GM12872 (cell line): Measurements from ENCODE around the gene RNF130.

ENCODE experiments used
- TF ChIP-seq, protein P1 (sequence below): IDR thresholded peaks from 3 replicates; pipeline ENCODE4 v1.5.1; 2011; ENCODE audit warnings: low read depth, mild to moderate bottlenecking, low read length, moderate library complexity; ENCODE audit not compliant: insufficient read depth

Gene RNF130

DNA sequence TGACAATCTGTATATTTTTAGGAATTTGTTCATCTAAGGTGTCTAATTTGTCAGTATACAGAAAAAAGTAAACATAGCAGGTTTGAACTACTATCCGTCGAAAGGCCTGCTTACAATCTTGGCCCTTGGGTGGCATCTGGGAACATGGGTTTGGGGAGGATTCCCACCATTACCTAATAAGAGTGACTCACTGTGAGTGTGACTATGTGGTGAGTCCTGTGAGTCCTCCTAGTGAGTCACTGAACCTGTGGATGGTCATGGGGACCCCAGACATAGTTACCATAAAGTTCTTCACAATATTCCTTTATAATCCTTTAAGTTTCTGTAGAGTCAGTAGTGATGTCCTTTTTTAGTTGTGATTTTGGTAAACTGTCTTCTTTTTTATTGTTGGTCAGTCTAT is 37.0 kb downstream of the RNF130 start:
- TF ChIP-seq, protein P1, sequence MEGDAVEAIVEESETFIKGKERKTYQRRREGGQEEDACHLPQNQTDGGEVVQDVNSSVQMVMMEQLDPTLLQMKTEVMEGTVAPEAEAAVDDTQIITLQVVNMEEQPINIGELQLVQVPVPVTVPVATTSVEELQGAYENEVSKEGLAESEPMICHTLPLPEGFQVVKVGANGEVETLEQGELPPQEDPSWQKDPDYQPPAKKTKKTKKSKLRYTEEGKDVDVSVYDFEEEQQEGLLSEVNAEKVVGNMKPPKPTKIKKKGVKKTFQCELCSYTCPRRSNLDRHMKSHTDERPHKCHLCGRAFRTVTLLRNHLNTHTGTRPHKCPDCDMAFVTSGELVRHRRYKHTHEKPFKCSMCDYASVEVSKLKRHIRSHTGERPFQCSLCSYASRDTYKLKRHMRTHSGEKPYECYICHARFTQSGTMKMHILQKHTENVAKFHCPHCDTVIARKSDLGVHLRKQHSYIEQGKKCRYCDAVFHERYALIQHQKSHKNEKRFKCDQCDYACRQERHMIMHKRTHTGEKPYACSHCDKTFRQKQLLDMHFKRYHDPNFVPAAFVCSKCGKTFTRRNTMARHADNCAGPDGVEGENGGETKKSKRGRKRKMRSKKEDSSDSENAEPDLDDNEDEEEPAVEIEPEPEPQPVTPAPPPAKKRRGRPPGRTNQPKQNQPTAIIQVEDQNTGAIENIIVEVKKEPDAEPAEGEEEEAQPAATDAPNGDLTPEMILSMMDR = no peak

DNA sequence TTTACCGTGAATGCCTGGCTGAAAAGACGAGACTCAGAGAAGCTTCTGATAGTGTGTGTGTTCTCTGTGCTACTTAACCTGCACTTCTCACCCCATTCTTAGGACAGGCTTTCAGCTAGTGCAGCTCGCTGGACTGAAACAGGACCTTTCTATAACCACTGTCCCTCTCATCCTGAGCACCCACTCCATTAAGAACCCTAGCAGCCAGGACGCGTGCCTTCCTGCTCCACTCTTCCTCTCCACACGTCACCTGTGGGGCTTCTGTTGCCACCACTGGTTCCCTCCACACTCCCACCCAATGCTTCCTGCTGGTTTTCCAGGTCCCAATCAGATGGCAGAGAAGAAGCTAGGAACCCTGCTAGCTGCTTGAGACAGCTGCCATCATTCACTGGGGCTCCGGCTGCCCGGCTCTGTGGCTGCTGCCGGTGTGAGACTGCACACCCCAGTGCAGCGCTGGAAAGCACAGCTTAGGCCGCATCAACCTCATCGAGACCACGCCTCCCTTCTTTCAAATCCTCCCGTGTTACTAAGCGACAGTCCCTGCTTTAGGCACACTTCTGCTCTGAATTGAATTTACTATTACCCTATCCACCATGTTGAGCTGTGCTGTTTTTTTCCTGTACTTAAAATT is 44.0 kb downstream of the RNF130 start:
- TF ChIP-seq, protein P1 = no peak

DNA sequence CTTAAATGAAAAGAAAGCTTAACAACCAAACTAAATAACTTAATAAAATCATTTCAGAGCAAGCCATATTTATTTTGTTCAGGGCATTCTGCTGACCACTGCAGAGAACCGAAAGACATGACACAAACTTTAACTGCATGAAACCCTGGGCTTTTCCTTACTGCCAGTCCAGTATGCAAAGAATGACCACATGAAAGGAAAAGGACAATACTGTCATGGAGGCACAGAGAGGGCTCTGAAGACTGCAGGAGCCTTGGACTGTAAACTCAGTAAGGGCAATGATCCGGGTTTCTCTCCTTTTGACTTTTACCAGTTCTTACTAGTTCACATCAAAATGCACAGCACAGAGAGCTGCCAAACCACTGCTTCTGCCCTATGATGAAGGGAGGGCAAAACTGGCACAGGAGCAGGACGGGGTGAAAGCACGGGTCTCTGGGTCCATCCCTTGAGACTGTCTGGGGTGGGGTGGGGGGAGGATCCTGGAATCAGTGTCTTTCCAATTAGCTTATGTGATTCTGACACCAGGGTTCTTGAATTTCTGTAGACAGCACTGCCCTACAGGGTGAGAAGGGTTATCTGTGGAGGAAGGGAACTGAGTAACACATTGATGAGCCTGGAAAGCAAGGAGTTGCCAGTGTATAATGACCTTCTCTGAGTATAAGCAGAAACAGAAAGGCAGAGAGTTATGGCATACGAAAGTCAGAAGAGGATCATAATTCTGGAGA is 44.7 kb downstream of the RNF130 start:
- TF ChIP-seq, protein P1 = no peak

DNA sequence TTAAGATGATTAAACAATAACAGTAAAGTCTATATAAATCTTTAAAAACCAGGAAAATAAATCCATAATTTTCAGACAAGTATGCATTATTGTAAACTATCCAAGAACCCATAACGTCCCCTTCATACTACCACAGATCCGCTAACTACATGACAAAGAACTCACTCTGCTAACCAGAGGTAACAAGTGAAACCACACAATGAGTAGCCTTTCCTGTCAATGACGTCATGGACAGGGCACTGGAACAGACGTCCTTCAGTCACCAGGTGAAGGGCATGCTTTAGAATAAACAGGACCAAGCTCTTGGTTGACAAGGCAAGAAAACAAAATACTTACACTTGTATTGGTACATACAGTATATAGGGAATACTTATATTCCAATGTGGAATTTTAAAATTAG is 45.2 kb downstream of the RNF130 start:
- TF ChIP-seq, protein P1 = no peak

DNA sequence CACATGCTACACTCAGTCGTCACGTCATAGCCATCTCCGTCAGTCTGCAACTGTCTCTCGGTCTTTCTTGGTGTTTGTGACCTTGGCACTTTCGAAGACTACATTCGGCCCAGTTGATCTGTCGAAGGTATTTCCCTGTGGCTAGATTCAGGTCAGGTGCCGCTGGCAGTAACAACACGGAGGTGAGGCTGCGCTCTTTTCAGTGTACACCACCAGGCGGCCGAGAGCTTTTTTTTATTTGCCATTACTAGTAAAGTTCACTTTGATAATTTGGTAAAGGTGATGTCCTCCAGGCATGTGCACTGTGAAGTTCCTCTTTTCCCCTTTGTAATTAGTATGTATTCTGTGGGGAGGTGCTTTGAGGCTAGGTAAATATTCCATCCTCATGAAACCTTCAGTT is 49.7 kb downstream of the RNF130 start:
- TF ChIP-seq, protein P1 = no peak

DNA sequence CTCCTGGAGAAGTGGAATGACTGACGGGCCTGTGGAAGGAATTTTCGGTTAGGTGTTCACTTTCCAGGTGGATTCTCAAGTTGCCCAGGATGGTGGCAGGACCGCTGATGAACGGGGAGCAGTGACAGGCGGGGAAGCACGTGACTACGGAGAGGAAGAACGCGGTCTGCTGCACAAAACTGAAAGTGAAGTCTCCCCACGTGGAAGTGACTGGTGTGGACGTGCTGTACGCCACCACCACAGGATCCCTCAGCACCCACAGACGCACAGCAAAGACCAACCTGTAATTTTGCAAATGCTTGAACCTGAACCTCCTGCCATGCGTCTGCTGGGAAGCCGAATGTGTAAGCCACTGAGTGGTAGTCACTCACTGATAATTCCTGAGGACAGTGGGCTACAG is 51.4 kb downstream of the RNF130 start:
- TF ChIP-seq, protein P1 = no peak

DNA sequence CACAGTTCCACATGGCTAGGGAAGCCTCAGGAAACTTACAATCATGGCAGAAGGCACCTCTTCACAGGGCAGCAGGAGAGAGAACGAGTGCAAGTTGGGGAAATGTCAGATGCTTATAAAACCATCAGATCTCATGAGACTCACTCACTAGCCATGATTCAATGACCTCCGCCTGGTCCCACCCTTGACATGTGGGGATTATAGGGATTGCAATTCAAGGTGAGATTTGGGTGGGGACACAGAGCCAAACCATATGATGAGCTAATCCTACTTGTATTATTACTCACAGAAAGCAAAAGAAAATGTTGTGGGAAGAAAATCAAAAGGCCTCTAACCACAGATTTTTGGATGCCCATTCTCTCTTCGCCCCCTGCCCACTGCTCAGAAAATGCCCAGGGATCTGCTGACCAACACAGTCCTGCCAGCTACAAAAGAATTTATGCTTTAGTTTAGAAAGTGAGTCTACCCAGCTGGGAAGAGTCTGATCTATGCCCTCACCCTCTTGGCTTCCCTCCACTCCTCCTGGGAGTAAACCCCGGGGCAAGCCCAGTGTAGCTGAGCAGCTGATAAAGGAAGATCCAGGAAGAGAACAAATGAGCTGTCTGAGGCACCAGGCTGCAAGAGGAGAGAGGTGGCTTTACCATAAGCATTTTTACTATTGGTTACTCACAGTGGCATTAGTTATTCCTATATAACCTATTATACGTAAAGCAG is 53.1 kb downstream of the RNF130 start:
- TF ChIP-seq, protein P1 = no peak
